HUES6 (cell line): Measurements from ENCODE around the gene TBCA.

Experiments used
- H3K27ac ChIP-seq: 2 replicates; pipeline ENCODE4 v1.7.0; 2013; ENCODE audit warnings: low read depth, mild to moderate bottlenecking, low read length, inconsistent platforms
- H3K27me3 ChIP-seq: 2 replicates; pipeline ENCODE4 v1.6.1; 2013; ENCODE audit warnings: low read length; ENCODE audit not compliant: control insufficient read depth, insufficient read depth
- H3K36me3 ChIP-seq: 2 replicates; pipeline ENCODE4 v1.6.1; 2013; ENCODE audit warnings: low read length; ENCODE audit not compliant: control insufficient read depth, insufficient read depth
- H3K4me1 ChIP-seq: 2 replicates; pipeline ENCODE4 v1.6.1; 2013; ENCODE audit warnings: low read length; ENCODE audit not compliant: control insufficient read depth, insufficient read depth
- H3K4me3 ChIP-seq: 2 replicates; pipeline ENCODE4 v1.5.1; 2013; ENCODE audit warnings: low read depth, low read length
- H3K9ac ChIP-seq: one replicate; pipeline ENCODE4 v1.6.1; 2013; ENCODE audit warnings: mild to moderate bottlenecking, low read length
- H3K9me3 ChIP-seq: 2 replicates; pipeline ENCODE4 v1.6.1; 2013; ENCODE audit warnings: low read depth, low read length; ENCODE audit not compliant: control insufficient read depth, insufficient read depth

Gene TBCA, protein sequence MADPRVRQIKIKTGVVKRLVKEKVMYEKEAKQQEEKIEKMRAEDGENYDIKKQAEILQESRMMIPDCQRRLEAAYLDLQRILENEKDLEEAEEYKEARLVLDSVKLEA

DNA sequence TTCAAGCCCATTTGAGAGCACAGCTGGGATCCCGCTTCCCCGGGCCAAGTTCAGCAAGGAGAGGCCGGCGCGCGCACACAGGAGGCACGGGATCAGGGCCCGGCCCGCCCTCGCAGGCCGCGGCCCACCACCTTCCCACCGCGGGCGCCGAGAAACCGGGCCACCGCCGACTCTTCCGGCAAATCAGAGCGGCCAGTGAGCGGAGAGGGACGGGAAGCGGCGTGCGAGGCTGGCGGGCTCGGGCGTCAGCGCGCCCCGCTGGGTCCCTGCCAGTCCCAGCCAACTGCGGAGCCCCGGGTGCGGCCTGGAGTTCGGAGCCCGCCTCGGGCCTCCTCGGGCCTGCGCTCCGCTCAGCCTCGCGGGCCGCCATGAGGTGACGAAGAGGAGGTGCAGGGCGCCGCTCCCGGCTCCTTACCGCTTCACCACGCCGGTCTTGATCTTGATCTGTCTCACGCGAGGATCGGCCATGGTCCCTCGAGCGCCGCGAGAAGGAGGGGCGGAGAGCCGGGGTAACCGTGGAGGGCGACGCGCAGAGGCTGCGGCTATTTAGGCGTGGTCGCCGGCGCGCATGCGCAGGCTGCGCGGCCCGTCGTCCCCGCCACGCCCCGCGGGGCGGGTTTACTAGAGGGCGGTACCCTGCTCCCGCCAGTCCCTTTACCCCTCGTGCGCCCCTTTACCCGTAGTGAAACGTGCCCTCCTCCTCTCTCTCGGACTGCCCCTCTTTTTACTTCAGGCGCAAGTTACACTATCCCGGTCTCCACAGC is at the start of gene TBCA:
TSS of gene TBCA (minus strand) at position 550 of the 764 bp plus-strand sequence. CDS start at position 468, 82 bp downstream.
- H3K9ac ChIP-seq = peak within 1 kb of the TSS; percentile 97
- no peaks in the 10 kb centered on the region for H3K9me3 ChIP-seq
- H3K27ac ChIP-seq = peak within 1 kb of the TSS; percentile 92
- H3K4me3 ChIP-seq = peak within 1 kb of the TSS; percentile 73
- H3K4me1 ChIP-seq = peaks cover 24% of the 10 kb centered on the region
- H3K27me3 ChIP-seq = no peaks in the 10 kb centered on the region
- peaks cover 21% of the 10 kb centered on the region for H3K36me3 ChIP-seq

- Histone ChIP-seq H3K9me3 (no peaks in the 10 kb centered on the region), H3K4me3 (no peak overlapping the region), H3K4me1 (peaks cover 7% of the 10 kb centered on the region; the same call in 1 of the 2 replicates), H3K36me3 (no peaks in the 10 kb centered on the region), H3K27me3 (no peaks in the 10 kb centered on the region), H3K27ac (no peak overlapping the region), H3K9ac (no peak overlapping the region)
These were observed 48.8 kb upstream of the TBCA start for GRCh38 chr5:77824981-77825380.

- no peak overlapping the region for H3K4me3 ChIP-seq
- H3K27me3 ChIP-seq = no peaks in the 10 kb centered on the region
- no peak overlapping the region for H3K27ac ChIP-seq
- no peak overlapping the region for H3K9ac ChIP-seq
- H3K9me3 ChIP-seq = no peaks in the 10 kb centered on the region
- H3K36me3 ChIP-seq = no peaks in the 10 kb centered on the region
- H3K4me1 ChIP-seq = no peaks in the 10 kb centered on the region
These were observed 40.5 kb upstream of the TBCA start for GRCh38 chr5:77816686-77817085.

DNA sequence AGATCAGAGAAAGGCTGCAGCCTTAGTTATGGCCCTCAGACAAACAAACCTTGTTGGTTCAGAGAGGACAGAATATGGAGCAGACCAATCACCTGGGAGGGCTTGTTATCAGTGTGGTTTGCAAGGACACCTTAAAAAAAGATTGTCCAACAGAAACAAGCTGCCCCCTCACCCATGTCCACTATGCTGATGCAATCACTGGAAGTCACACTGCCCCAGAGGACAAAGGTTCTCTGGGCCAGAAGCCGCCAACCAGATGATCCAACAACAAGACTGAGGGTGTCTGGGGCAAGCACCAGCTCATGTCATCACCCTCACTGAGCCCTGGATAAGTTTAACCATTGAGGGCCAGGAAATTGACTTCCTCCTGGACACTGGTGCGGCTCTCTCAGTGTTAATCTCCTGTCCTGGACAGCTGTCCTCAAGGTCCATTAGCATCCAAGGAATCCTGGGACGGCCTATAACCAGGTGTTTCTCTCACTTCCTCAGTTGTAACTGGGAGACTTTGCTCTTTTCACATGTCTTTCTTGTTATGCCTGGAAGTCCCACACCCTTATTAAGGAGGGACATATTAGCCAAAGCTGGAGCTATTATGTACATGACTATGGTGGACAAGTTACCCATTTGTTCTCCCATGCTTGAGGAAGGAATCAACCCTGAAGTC is 36.9 kb upstream of the TBCA start:
- H3K4me1 ChIP-seq = no peaks in the 10 kb centered on the region

GRCh38 chr5:77806213-77806843 is 30.2 kb upstream of the TBCA start:
- no peak overlapping the region for H3K4me3 ChIP-seq
- H3K27ac ChIP-seq = no peak overlapping the region
- H3K9ac ChIP-seq = no peak overlapping the region
- H3K4me1 ChIP-seq = no peaks in the 10 kb centered on the region
- H3K9me3 ChIP-seq = peaks cover 18% of the 10 kb centered on the region
- H3K36me3 ChIP-seq = no peaks in the 10 kb centered on the region
- H3K27me3 ChIP-seq = no peaks in the 10 kb centered on the region

More for the DNA sequence above, 36.9 kb upstream of the TBCA start:
- Histone ChIP-seq H3K27me3 (no peaks in the 10 kb centered on the region), H3K36me3 (no peaks in the 10 kb centered on the region), H3K4me3 (no peak overlapping the region), H3K9ac (no peak overlapping the region), H3K9me3 (0 out of 2 replicates have a peak, but pooled peaks cover 8% of the 10 kb centered on the region), H3K27ac (no peak overlapping the region)

GRCh38 chr5:77798456-77798855 is 22.3 kb upstream of the TBCA start:
- Histone ChIP-seq H3K36me3 (no peaks in the 10 kb centered on the region), H3K4me3 (no peak overlapping the region), H3K9ac (no peak overlapping the region), H3K27me3 (no peaks in the 10 kb centered on the region), H3K27ac (no peak overlapping the region), H3K9me3 (peaks cover 18% of the 10 kb centered on the region), H3K4me1 (no peaks in the 10 kb centered on the region; the same call in 1 of the 2 replicates)

- H3K27ac ChIP-seq = no peak overlapping the region
- no peaks in the 10 kb centered on the region; the same call in 1 of the 2 replicates for H3K4me1 ChIP-seq
- no peak overlapping the region for H3K4me3 ChIP-seq
- no peaks in the 10 kb centered on the region for H3K27me3 ChIP-seq
- peaks cover 16% of the 10 kb centered on the region for H3K9me3 ChIP-seq
- H3K36me3 ChIP-seq = no peaks in the 10 kb centered on the region
- no peak overlapping the region for H3K9ac ChIP-seq
These were observed 21.0 kb upstream of the TBCA start for GRCh38 chr5:77797136-77797535.

GRCh38 chr5:77795846-77796245 is 19.7 kb upstream of the TBCA start:
- Histone ChIP-seq H3K27ac (no peak overlapping the region), H3K9ac (no peak overlapping the region), H3K4me3 (no peak overlapping the region), H3K36me3 (no peaks in the 10 kb centered on the region), H3K27me3 (no peaks in the 10 kb centered on the region), H3K9me3 (peaks cover 7% of the 10 kb centered on the region; the same call in 1 of the 2 replicates), H3K4me1 (peaks cover 7% of the 10 kb centered on the region)

GRCh38 chr5:77795268-77795667 is 19.1 kb upstream of the TBCA start:
- peaks cover 7% of the 10 kb centered on the region for H3K4me1 ChIP-seq
- peaks cover 7% of the 10 kb centered on the region; the same call in 1 of the 2 replicates for H3K9me3 ChIP-seq
- no peak overlapping the region for H3K4me3 ChIP-seq
- H3K9ac ChIP-seq = no peak overlapping the region
- no peaks in the 10 kb centered on the region for H3K27me3 ChIP-seq
- no peak overlapping the region for H3K27ac ChIP-seq
- H3K36me3 ChIP-seq = no peaks in the 10 kb centered on the region

GRCh38 chr5:77791926-77792325 is 15.8 kb upstream of the TBCA start:
- Histone ChIP-seq H3K4me1 (peaks cover 7% of the 10 kb centered on the region; the same call in 1 of the 2 replicates), H3K27me3 (no peaks in the 10 kb centered on the region), H3K9ac (no peak overlapping the region), H3K9me3 (peaks cover 7% of the 10 kb centered on the region; the same call in 1 of the 2 replicates), H3K36me3 (no peaks in the 10 kb centered on the region), H3K27ac (peak overlapping the region; percentile 47; the same call in 1 of the 2 replicates), H3K4me3 (no peak overlapping the region)
